Inferior parietal cortex (tissue), 1 donor: Measurements from ENCODE around the gene ZCWPW1.
"Not testable (repeated sequence)": the region's sequence is repeated elsewhere in the genome, so short reads cannot be mapped to it uniquely, and the experiment has no call there.

ENCODE experiments used
- DNase-seq: peaks from one replicate; pipeline ENCODE4 v3.0.0-alpha.2; 2016; ENCODE audit errors: extremely low spot score

The ZCWPW1 gene

GRCh38 chr7:100353685-100354330 is 74.7 kb downstream of the ZCWPW1 start:
- no peak for DNase-seq

GRCh38 chr7:100352984-100353684 is 75.4 kb downstream of the ZCWPW1 start:
- no peak for DNase-seq

- DNase-seq: not testable (repeated sequence)
Observed at GRCh38 chr7:100352230-100352781, 76.2 kb downstream of the ZCWPW1 start.

GRCh38 chr7:100351657-100352058 is 76.8 kb downstream of the ZCWPW1 start:
- DNase-seq: no peak
